Esophagus muscularis mucosa (tissue), 4 donors: ENCODE results near the gene KLF11. TPM values are rescaled to one million over a fixed set of nuclear protein-coding genes. Genes with fewer than 3 reads are reported as not detected.
"Not testable (repeated sequence)": the region's sequence is repeated elsewhere in the genome, so short reads cannot be mapped to it uniquely, and the experiment has no call there.

ENCODE experiments used
- DNase-seq: peaks from one replicate; pipeline ENCODE4 v3.0.0-alpha.2; 2017; ENCODE audit errors: extremely low spot score
- H3K27ac ChIP-seq, 4 donors: fragments of 200-600 bp; sonication (generic); replicated peaks in 1 of 4; 1 replicate in 3 of 4; 2 replicates in 1 of 4; pipeline ENCODE4 v1.5.1; 2016 to 2019; ENCODE audit warnings: mild to moderate bottlenecking in 1 of 4
- H3K27me3 ChIP-seq, 4 donors: fragments of 200-600 bp; sonication (generic); one replicate each; pipeline versions ENCODE4 v1.5.1 to v1.6.0; 2016 to 2019
- H3K36me3 ChIP-seq, 4 donors: fragments of 200-600 bp; sonication (generic); one replicate each; pipeline ENCODE4 v1.5.1; 2016 to 2019
- H3K4me1 ChIP-seq, 4 donors: fragments of 200-600 bp; sonication (generic); one replicate each; pipeline ENCODE4 v1.5.1; 2016 to 2019
- H3K4me3 ChIP-seq, 4 donors: fragments of 200-600 bp; sonication (generic); 1 replicate in 2 of 4; 2 replicates in 2 of 4; pipeline ENCODE4 v1.5.1; 2016 to 2019; ENCODE audit warnings: mild to moderate bottlenecking in 4 of 4, moderate library complexity in 1 of 4
- H3K9me3 ChIP-seq, 4 donors: fragments of 200-600 bp; sonication (generic); 1 replicate in 3 of 4; 2 replicates in 1 of 4; pipeline ENCODE4 v1.5.1; 2016 to 2019
- EP300 ChIP-seq: sonication (generic); formaldehyde crosslinking; IDR thresholded peaks from one replicate; pipeline ENCODE4 v1.6.1; 2017; ENCODE audit warnings: antibody characterized with exemption
- POLR2A ChIP-seq: fragments of 450-650 bp; IDR thresholded peaks from one replicate; pipeline ENCODE4 v1.6.1; 2017; ENCODE audit warnings: antibody characterized with exemption, moderate library complexity, mild to moderate bottlenecking, low read depth
- POLR2AphosphoS5 ChIP-seq, 2 donors: sonication (generic); formaldehyde crosslinking; IDR thresholded peaks; one replicate each; pipeline ENCODE4 v1.6.1; 2017; ENCODE audit warnings: antibody characterized with exemption in 2 of 2
- WGBS: methylation state at CpG from one replicate; pipeline ENCODE4 v1.1.5; 2018; 5-methylcytosine and 5-hydroxymethylcytosine counted together
- intact Hi-C: fragments of 100-400 bp; cut with DNase I; formaldehyde crosslinking; loops from one replicate; pipeline ENCODE4 v1.15.1; 2023
- total RNA-seq, 4 donors: library from RNA; depleted of rRNA; stranded (reverse); fragments of >200 nt; gene quantifications; one replicate each; pipeline versions ENCODE4 v1.1.0 to v1.2.1, GENCODE V29; 2016
- TF ChIP-seq, protein P1 (sequence below), 3 experiments: fragments of 200-600 bp in 2 of 3; fragments of 450-650 bp in 1 of 3; sonication (generic) in 2 of 3; IDR thresholded peaks; one replicate each; pipeline ENCODE4 v1.5.1; 2017 to 2019; ENCODE audit warnings: antibody characterized with exemption in 3 of 3, mild to moderate bottlenecking in 2 of 3, moderate library complexity in 1 of 3

The KLF11 gene
- total RNA-seq, 4 donors from 2014 or later: 15.8 to 51.6 (median 33.9) TPM

DNA sequence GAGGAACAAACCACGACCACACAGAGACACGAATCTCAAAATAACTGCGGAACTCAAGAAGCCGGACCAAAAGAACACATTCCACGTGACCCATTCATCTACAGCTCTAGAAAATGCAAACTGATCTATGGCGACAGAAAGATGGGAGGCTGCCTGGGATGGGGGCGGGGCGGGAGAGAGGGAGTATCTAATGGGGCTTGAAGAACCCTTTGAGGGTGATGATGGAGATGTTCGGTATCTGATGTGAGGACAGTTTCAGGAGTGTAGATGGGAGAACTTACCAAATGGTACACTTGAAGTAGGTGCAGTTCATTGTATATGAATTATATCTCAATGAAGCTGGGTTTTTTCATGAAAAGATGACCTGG lies 34.6 kb upstream of the KLF11 start:
- WGBS: 87% methylated on average over 9 of the region's 9 CpGs
- Histone ChIP-seq H3K36me3 (no peaks in the 10 kb centered on the region), H3K4me1 (peaks cover 42 to 48% (median 45%) of the 10 kb centered on the region in 4 donors), H3K27me3 (no peaks in the 10 kb centered on the region), H3K27ac (peak overlapping the region in 2 of 4 donors; percentile 55 to 62), H3K4me3 (no peak overlapping the region), H3K9me3 (no peaks in the 10 kb centered on the region)
- DNase-seq: no peak
- intact Hi-C loops: no loop called here
- TF ChIP-seq, protein P1, sequence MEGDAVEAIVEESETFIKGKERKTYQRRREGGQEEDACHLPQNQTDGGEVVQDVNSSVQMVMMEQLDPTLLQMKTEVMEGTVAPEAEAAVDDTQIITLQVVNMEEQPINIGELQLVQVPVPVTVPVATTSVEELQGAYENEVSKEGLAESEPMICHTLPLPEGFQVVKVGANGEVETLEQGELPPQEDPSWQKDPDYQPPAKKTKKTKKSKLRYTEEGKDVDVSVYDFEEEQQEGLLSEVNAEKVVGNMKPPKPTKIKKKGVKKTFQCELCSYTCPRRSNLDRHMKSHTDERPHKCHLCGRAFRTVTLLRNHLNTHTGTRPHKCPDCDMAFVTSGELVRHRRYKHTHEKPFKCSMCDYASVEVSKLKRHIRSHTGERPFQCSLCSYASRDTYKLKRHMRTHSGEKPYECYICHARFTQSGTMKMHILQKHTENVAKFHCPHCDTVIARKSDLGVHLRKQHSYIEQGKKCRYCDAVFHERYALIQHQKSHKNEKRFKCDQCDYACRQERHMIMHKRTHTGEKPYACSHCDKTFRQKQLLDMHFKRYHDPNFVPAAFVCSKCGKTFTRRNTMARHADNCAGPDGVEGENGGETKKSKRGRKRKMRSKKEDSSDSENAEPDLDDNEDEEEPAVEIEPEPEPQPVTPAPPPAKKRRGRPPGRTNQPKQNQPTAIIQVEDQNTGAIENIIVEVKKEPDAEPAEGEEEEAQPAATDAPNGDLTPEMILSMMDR (IDR thresholded peaks at IDR 0.05): no peak
- TF ChIP-seq POLR2AphosphoS5 (IDR thresholded peaks at IDR 0.05) (no peak), EP300 (no peak), POLR2A (no peak)

GRCh38 chr2:10009271-10009810 lies 34.0 kb upstream of the KLF11 start:
- 93% methylated on average over 16 of the region's 19 CpGs for WGBS
- H3K27ac ChIP-seq: peak overlapping the region in 3 of 4 donors; percentile 55 to 62 (median 62)
- H3K27me3 ChIP-seq: no peaks in the 10 kb centered on the region
- no peak overlapping the region for H3K4me3 ChIP-seq
- peaks cover 42 to 48% (median 45%) of the 10 kb centered on the region in 4 donors for H3K4me1 ChIP-seq
- no peaks in the 10 kb centered on the region for H3K36me3 ChIP-seq
- no peaks in the 10 kb centered on the region for H3K9me3 ChIP-seq
- TF ChIP-seq EP300: no peak
- TF ChIP-seq POLR2AphosphoS5 (IDR thresholded peaks at IDR 0.05): no peak
- TF ChIP-seq POLR2A: no peak
- TF ChIP-seq, protein P1 (IDR thresholded peaks at IDR 0.05): no peak
- intact Hi-C loops: no loop called here
- DNase-seq: no peak

DNA sequence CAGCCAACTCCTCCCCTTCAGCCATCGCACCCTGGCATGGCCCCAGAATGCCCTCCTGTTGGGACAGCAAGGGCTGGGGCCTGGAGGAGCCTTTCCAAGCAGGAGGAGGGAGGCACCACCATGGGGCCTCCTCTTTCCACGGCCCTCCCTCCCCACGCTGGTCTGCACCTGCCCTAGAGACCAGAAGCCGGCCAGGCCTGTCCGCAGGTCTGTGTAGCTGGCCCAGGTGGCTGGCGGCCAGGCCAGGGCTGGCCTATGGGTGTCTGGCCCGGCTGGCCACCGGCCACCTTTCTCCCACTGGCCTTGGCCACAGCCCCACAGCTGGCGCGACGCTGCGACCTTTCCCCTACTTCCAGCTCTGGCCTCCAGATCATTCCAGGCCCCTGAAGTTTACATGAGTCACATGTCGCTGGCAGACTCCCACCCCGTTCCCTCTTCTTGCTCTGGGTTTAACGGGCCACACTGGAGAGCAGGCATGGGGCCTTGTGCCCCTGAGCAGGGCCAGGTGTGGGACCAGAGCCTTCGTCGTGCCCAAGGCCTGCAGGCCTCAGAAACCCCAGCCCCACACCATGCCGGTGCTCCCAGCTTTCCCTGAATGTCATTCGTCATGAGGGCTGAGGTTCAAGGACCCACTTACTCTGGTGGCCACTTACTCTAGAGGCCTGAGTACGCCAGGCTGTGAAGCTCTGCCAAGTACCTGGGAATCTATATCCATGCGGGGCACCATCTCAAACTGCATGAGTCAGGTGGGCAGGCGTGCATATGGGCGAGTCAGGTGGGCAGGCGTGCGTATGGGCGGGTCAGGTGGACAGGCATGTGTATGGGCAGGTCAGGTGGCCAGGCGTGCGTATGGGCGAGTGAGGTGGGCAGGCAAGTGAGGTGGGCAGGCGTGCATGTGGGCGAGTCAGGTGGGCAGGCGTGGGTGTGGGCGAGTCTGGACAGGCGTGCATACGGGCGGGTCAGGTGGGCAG lies 33.3 kb upstream of the KLF11 start:
- intact Hi-C loops: no loop called here
- H3K4me3 ChIP-seq: no peak overlapping the region
- peaks cover 42 to 48% (median 45%) of the 10 kb centered on the region in 4 donors for H3K4me1 ChIP-seq
- H3K36me3 ChIP-seq: no peaks in the 10 kb centered on the region
- 74% methylated on average over 28 of the region's 36 CpGs for WGBS
- no peaks in the 10 kb centered on the region for H3K9me3 ChIP-seq
- peak; percentile 52 to 68 for TF ChIP-seq POLR2AphosphoS5 (IDR thresholded peaks at IDR 0.05)
- TF ChIP-seq, protein P1 (IDR thresholded peaks at IDR 0.05): no peak
- no peak for TF ChIP-seq EP300
- TF ChIP-seq POLR2A: no peak
- no peaks in the 10 kb centered on the region for H3K27me3 ChIP-seq
- no peak for DNase-seq
- peak overlapping the region in 3 of 4 donors; percentile 55 to 62 (median 62) for H3K27ac ChIP-seq

DNA sequence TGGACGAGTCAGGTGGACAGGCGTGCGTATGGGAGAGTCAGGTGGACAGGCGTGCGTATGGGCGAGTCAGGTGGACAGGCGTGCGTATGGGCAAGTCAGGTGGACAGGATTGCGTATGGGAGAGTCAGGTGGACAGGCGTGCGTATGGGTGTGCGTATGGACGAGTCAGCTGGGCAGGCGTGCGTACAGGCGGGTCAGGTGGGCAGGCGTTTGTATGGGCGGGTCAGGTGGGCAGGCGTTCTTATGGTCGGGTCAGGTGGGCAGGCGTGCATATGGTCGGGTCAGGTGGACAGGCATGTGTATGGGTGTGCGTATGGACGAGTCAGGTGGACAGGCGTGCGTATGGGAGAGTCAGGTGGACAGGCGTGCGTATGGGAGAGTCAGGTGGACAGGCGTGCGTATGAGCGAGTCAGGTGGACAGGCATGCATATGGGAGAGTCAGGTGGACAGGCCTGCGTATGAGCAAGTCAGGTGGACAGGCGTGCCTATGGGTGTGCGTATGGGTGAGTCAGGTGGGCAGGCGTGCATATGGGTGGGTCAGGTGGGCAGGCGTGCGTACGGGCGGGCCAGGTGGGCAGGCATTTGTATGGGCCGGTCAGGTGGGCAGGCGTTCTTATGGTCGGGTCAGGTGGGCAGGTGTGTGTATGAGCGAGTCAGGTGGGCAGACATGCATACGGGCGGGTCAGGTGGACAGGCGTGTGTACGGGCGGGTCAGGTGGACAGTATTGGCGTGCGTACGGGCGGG lies 32.3 kb upstream of the KLF11 start:
- H3K27me3 ChIP-seq, H3K4me3 ChIP-seq, H3K9me3 ChIP-seq, H3K36me3 ChIP-seq, H3K27ac ChIP-seq, intact Hi-C loops, DNase-seq: not testable (repeated sequence)
- peaks cover 42 to 48% (median 45%) of the 10 kb centered on the region in 4 donors for H3K4me1 ChIP-seq
- WGBS: 94% methylated on average over 52 of the region's 52 CpGs

- H3K36me3 ChIP-seq, H3K4me3 ChIP-seq, H3K27me3 ChIP-seq, DNase-seq, intact Hi-C loops, H3K27ac ChIP-seq, H3K9me3 ChIP-seq: not testable (repeated sequence)
- 92% methylated on average over 61 of the region's 61 CpGs for WGBS
- H3K4me1 ChIP-seq: peaks cover 35 to 40% (median 39%) of the 10 kb centered on the region in 4 donors
Observed at GRCh38 chr2:10011606-10012325, 31.6 kb upstream of the KLF11 start.

GRCh38 chr2:10012366-10012962 lies 30.9 kb upstream of the KLF11 start:
- peaks cover 28 to 33% (median 32%) of the 10 kb centered on the region in 4 donors for H3K4me1 ChIP-seq
- intact Hi-C loops, H3K36me3 ChIP-seq, H3K9me3 ChIP-seq, DNase-seq, H3K27ac ChIP-seq, H3K27me3 ChIP-seq, H3K4me3 ChIP-seq: not testable (repeated sequence)
- WGBS: 91% methylated on average over 37 of the region's 37 CpGs
